A549 (cell line): Measurements from ENCODE around the gene SLC39A10.

Source experiments
- BHLHE40 ChIP-seq: IDR thresholded peaks from 2 replicates; pipeline ENCODE4 v1.6.1; 2012; ENCODE audit warnings: low read depth, low read length, inconsistent platforms
- CHD2 ChIP-seq: fragments of 150-350 bp; IDR thresholded peaks from 2 replicates; pipeline ENCODE4 v1.6.1; 2014; ENCODE audit warnings: low read length; ENCODE audit not compliant: partially characterized antibody
- CTCF ChIP-seq: fragments of >200 bp; sonication (Bioruptor Twin); formaldehyde crosslinking; IDR thresholded peaks from 3 replicates; pipeline ENCODE4 v1.5.1; 2016
- RFX5 ChIP-seq: fragments of 450-650 bp; IDR thresholded peaks from 2 replicates; pipeline ENCODE4 v1.7.1; 2014; ENCODE audit warnings: antibody characterized with exemption, mild to moderate bottlenecking, moderate library complexity

- no peak for TF ChIP-seq CTCF
- no peak for TF ChIP-seq BHLHE40
- TF ChIP-seq RFX5 = no peak
- TF ChIP-seq CHD2 = no peak
Measured at GRCh38 chr2:195694553-195694952, 37.5 kb downstream of the SLC39A10 start.
